ENCODE data around the gene SIN3B. TPM values are rescaled to one million over a fixed set of nuclear protein-coding genes. Genes with fewer than 3 reads are reported as not detected.

The SIN3B gene
- polyA plus RNA-seq, 3 donors = 7.2 to 154 (median 10.2) TPM

GRCh38 chr19:16804176-16804575, 25.0 kb upstream of the SIN3B start:
- Mint-ChIP-seq H3K9me3 (peaks cover 0 to 8% (median 0%) of the 10 kb centered on the region in 7 donors), H3K4me3 (no peak overlapping the region), H3K27ac (peak overlapping the region in 1 of 7 donors; percentile 64), H3K36me3 (peaks cover 2 to 8% of the 10 kb centered on the region in 2 donors), H3K4me1 (peaks cover 42% of the 10 kb centered on the region), H3K27me3 (ENCODE audit: low read depth in 3 of 3) (peaks cover 1 to 13% (median 1%) of the 10 kb centered on the region in 3 donors)
- H3K9me3 ChIP-seq (replicated peaks in 1 of 2; ENCODE audit: control insufficient read depth in 1 of 2, insufficient read depth in 1 of 2, low read length in 2 of 2) = no peaks in the 10 kb centered on the region
- no peak overlapping the region for H3K9ac ChIP-seq (ENCODE audit: insufficient read depth, low read length, poor library complexity, severe bottlenecking)
- H3K4me2 ChIP-seq (replicated peaks; ENCODE audit: extremely low read depth, low read length, poor library complexity, severe bottlenecking) = no peak overlapping the region
- no peak overlapping the region for H3K27ac ChIP-seq (ENCODE audit: low read depth in 1 of 2, low read length in 2 of 2)
- H4K20me1 ChIP-seq (ENCODE audit: insufficient read depth, low read length) = no peaks in the 10 kb centered on the region
- TF ChIP-seq, protein P1, sequence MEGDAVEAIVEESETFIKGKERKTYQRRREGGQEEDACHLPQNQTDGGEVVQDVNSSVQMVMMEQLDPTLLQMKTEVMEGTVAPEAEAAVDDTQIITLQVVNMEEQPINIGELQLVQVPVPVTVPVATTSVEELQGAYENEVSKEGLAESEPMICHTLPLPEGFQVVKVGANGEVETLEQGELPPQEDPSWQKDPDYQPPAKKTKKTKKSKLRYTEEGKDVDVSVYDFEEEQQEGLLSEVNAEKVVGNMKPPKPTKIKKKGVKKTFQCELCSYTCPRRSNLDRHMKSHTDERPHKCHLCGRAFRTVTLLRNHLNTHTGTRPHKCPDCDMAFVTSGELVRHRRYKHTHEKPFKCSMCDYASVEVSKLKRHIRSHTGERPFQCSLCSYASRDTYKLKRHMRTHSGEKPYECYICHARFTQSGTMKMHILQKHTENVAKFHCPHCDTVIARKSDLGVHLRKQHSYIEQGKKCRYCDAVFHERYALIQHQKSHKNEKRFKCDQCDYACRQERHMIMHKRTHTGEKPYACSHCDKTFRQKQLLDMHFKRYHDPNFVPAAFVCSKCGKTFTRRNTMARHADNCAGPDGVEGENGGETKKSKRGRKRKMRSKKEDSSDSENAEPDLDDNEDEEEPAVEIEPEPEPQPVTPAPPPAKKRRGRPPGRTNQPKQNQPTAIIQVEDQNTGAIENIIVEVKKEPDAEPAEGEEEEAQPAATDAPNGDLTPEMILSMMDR (IDR thresholded peaks at IDR 0.05) = no peak
- no peaks in the 10 kb centered on the region for H3K27me3 ChIP-seq (ENCODE audit: control insufficient read depth in 2 of 2, insufficient read depth in 2 of 2, low read length in 2 of 2)
- H2AFZ ChIP-seq (ENCODE audit: insufficient read depth, low read depth, low read length, poor library complexity, severe bottlenecking) = no peak overlapping the region
- H3K4me3 ChIP-seq (replicated peaks in 1 of 3; ENCODE audit: low read depth in 2 of 3, low read length in 3 of 3) = no peak overlapping the region
- H3K79me2 ChIP-seq (ENCODE audit: insufficient read depth, low read length) = no peaks in the 10 kb centered on the region
- H3K36me3 ChIP-seq (replicated peaks in 1 of 2; ENCODE audit: control insufficient read depth in 1 of 2, insufficient read depth in 2 of 2, low read length in 2 of 2) = no peaks in the 10 kb centered on the region
- peaks cover 40 to 58% of the 10 kb centered on the region in 2 donors for H3K4me1 ChIP-seq (ENCODE audit: control insufficient read depth in 1 of 2, insufficient read depth in 2 of 2, low read length in 2 of 2)
- 100% methylated on average over 3 of the region's 4 CpGs for WGBS (ENCODE audit: insufficient coverage)
- intact Hi-C loops (cut with micrococcal nuclease) = no loop called here
- no peak for DNase-seq

- 97% methylated on average over 25 of the region's 31 CpGs for WGBS (ENCODE audit: insufficient coverage)
- DNase-seq = no peak
- H3K4me3 Mint-ChIP-seq = no peak overlapping the region
- TF ChIP-seq, protein P1 (IDR thresholded peaks at IDR 0.05) = no peak
- H3K27ac Mint-ChIP-seq = no peak overlapping the region
- intact Hi-C loops (cut with micrococcal nuclease) = no loop called here
- no peak overlapping the region for H2AFZ ChIP-seq (ENCODE audit: insufficient read depth, low read depth, low read length, poor library complexity, severe bottlenecking)
- H3K9ac ChIP-seq (ENCODE audit: insufficient read depth, low read length, poor library complexity, severe bottlenecking) = no peak overlapping the region
- H3K4me1 ChIP-seq (ENCODE audit: control insufficient read depth in 1 of 2, insufficient read depth in 2 of 2, low read length in 2 of 2) = peaks cover 18 to 27% of the 10 kb centered on the region in 2 donors
- H3K9me3 ChIP-seq (replicated peaks in 1 of 2; ENCODE audit: control insufficient read depth in 1 of 2, insufficient read depth in 1 of 2, low read length in 2 of 2) = no peaks in the 10 kb centered on the region
- H3K4me2 ChIP-seq (replicated peaks; ENCODE audit: extremely low read depth, low read length, poor library complexity, severe bottlenecking) = no peak overlapping the region
- peaks cover 23% of the 10 kb centered on the region for H3K4me1 Mint-ChIP-seq
- no peak overlapping the region for H3K4me3 ChIP-seq (replicated peaks in 1 of 3; ENCODE audit: low read depth in 2 of 3, low read length in 3 of 3)
- no peaks in the 10 kb centered on the region for H3K27me3 ChIP-seq (ENCODE audit: control insufficient read depth in 2 of 2, insufficient read depth in 2 of 2, low read length in 2 of 2)
- no peaks in the 10 kb centered on the region for H3K79me2 ChIP-seq (ENCODE audit: insufficient read depth, low read length)
- no peaks in the 10 kb centered on the region for H3K36me3 ChIP-seq (replicated peaks in 1 of 2; ENCODE audit: control insufficient read depth in 1 of 2, insufficient read depth in 2 of 2, low read length in 2 of 2)
- H4K20me1 ChIP-seq (ENCODE audit: insufficient read depth, low read length) = no peaks in the 10 kb centered on the region
- H3K9me3 Mint-ChIP-seq = peaks cover 0 to 17% (median 3%) of the 10 kb centered on the region in 7 donors
- H3K27me3 Mint-ChIP-seq (ENCODE audit: low read depth in 3 of 3) = peaks cover 8 to 16% (median 8%) of the 10 kb centered on the region in 3 donors
- H3K36me3 Mint-ChIP-seq = peaks cover 2 to 6% of the 10 kb centered on the region in 2 donors
- H3K27ac ChIP-seq (ENCODE audit: low read depth in 1 of 2, low read length in 2 of 2) = no peak overlapping the region
Observed at GRCh38 chr19:16807549-16808284, 21.5 kb upstream of the SIN3B start.

All from CD14-positive monocyte (primary cell).